ENCODE results near the gene LRBA. TPM values are rescaled to one million over a fixed set of nuclear protein-coding genes. Genes with fewer than 3 reads are reported as not detected.

The LRBA gene
- total RNA-seq, 1 experiment from 2014 or later, result 53.4 TPM

GRCh38 chr4:150286656-150287055, 728.4 kb downstream of the LRBA start:
- DNase-seq (ENCODE audit: low spot score), result no peak

GRCh38 chr4:150283689-150284088, 731.4 kb downstream of the LRBA start:
- no peak for DNase-seq (ENCODE audit: low spot score)

- no peak for DNase-seq (ENCODE audit: low spot score)
These were observed 734.1 kb downstream of the LRBA start for GRCh38 chr4:150280975-150281374.

GRCh38 chr4:150280081-150280895, 734.8 kb downstream of the LRBA start:
- no peak for DNase-seq (ENCODE audit: low spot score)

GRCh38 chr4:150278206-150278605, 736.9 kb downstream of the LRBA start:
- DNase-seq (ENCODE audit: low spot score), result no peak

- no peak for DNase-seq (ENCODE audit: low spot score)
These were observed 746.6 kb downstream of the LRBA start for GRCh38 chr4:150268444-150268843.

- no peak for DNase-seq (ENCODE audit: low spot score)
These were observed 749.3 kb downstream of the LRBA start for GRCh38 chr4:150265806-150266205.

- no peak for DNase-seq (ENCODE audit: low spot score)
These were observed 750.4 kb downstream of the LRBA start for GRCh38 chr4:150264595-150265161.

- DNase-seq (ENCODE audit: low spot score), result no peak
These were observed 752.5 kb downstream of the LRBA start for GRCh38 chr4:150262611-150263010.

GRCh38 chr4:150261571-150261970, 753.5 kb downstream of the LRBA start:
- no peak for DNase-seq (ENCODE audit: low spot score)

GRCh38 chr4:150259861-150260567, 755.1 kb downstream of the LRBA start:
- no peak for DNase-seq (ENCODE audit: low spot score)

GRCh38 chr4:150258569-150258968, 756.5 kb downstream of the LRBA start:
- DNase-seq (ENCODE audit: low spot score), result no peak

GRCh38 chr4:150256841-150257730, 758.0 kb downstream of the LRBA start:
- DNase-seq (ENCODE audit: low spot score), result peak; percentile 66

GRCh38 chr4:150256225-150256620, 758.9 kb downstream of the LRBA start:
- DNase-seq (ENCODE audit: low spot score), result no peak

- DNase-seq (ENCODE audit: low spot score), result no peak
These were observed 759.4 kb downstream of the LRBA start for GRCh38 chr4:150255610-150256224.

- DNase-seq (ENCODE audit: low spot score), result no peak
These were observed 761.0 kb downstream of the LRBA start for GRCh38 chr4:150253965-150254630.

GRCh38 chr4:150253416-150253815, 761.7 kb downstream of the LRBA start:
- DNase-seq (ENCODE audit: low spot score), result no peak

- no peak for DNase-seq (ENCODE audit: low spot score)
These were observed 762.3 kb downstream of the LRBA start for GRCh38 chr4:150252741-150253140.

- DNase-seq (ENCODE audit: low spot score), result no peak
These were observed 762.8 kb downstream of the LRBA start for GRCh38 chr4:150252306-150252705.

GRCh38 chr4:150251752-150252190, 763.3 kb downstream of the LRBA start:
- DNase-seq (ENCODE audit: low spot score), result no peak
